H9 (cell line): ENCODE data around the gene MUC5B. TPM values are rescaled to one million over a fixed set of nuclear protein-coding genes. Genes with fewer than 3 reads are reported as not detected.

Source experiments
- DNase-seq: peaks from one replicate; pipeline ENCODE4 v3.0.0-alpha.2; 2017
- H2AFZ ChIP-seq: one replicate; pipeline ENCODE4 v1.6.1; 2013; ENCODE audit warnings: mild to moderate bottlenecking, low read length, control low read depth, moderate library complexity
- H2AK5ac ChIP-seq: 2 replicates; pipeline ENCODE4 v1.6.1; 2013; ENCODE audit warnings: low read length, control low read depth, mixed read lengths; ENCODE audit not compliant: insufficient read length
- H2BK120ac ChIP-seq: one replicate; pipeline ENCODE4 v1.6.1; 2013; ENCODE audit warnings: low read depth, mild to moderate bottlenecking, low read length, control low read depth, inconsistent platforms; ENCODE audit not compliant: poor library complexity, severe bottlenecking
- H2BK12ac ChIP-seq: 2 replicates; pipeline ENCODE4 v1.6.1; 2013; ENCODE audit warnings: low read length, control low read depth, mixed read lengths, low read depth; ENCODE audit not compliant: insufficient read length
- H2BK15ac ChIP-seq: 2 replicates; pipeline ENCODE4 v1.6.1; 2013; ENCODE audit warnings: low read depth, low read length, control low read depth
- H2BK20ac ChIP-seq: one replicate; pipeline ENCODE4 v1.6.1; 2013; ENCODE audit warnings: low read depth, mild to moderate bottlenecking, low read length, control low read depth, inconsistent platforms; ENCODE audit not compliant: poor library complexity, severe bottlenecking
- H2BK5ac ChIP-seq: 2 replicates; pipeline ENCODE4 v1.6.1; 2013; ENCODE audit warnings: low read length, control low read depth, mixed read lengths; ENCODE audit not compliant: insufficient read length
- H3K14ac ChIP-seq: 2 replicates; pipeline ENCODE4 v1.6.1; 2013; ENCODE audit warnings: low read length, control low read depth; ENCODE audit not compliant: insufficient read depth
- H3K18ac ChIP-seq: 2 replicates; pipeline ENCODE4 v1.6.1; 2013; ENCODE audit warnings: low read depth, mild to moderate bottlenecking, mixed read lengths, low read length, control low read depth; ENCODE audit not compliant: insufficient read length
- H3K23ac ChIP-seq: 2 replicates; pipeline ENCODE4 v1.6.1; 2013; ENCODE audit warnings: low read length, control low read depth, mixed read lengths, low read depth; ENCODE audit not compliant: insufficient read length
- H3K23me2 ChIP-seq: 2 replicates; pipeline ENCODE4 v1.6.1; 2013; ENCODE audit warnings: low read depth, mild to moderate bottlenecking, mixed read lengths, low read length, control low read depth; ENCODE audit not compliant: insufficient read length, poor library complexity, severe bottlenecking
- H3K27ac ChIP-seq: 2 replicates; pipeline ENCODE4 v1.5.1; 2013; ENCODE audit warnings: low read length, control low read depth, mixed read lengths, low read depth; ENCODE audit not compliant: insufficient read length
- H3K27me3 ChIP-seq: 2 replicates; pipeline ENCODE4 v1.6.1; 2013; ENCODE audit warnings: low read length, control low read depth, inconsistent platforms; ENCODE audit not compliant: insufficient read depth
- H3K4ac ChIP-seq: 2 replicates; pipeline ENCODE4 v1.6.1; 2013; ENCODE audit warnings: low read depth, mild to moderate bottlenecking, control low read depth, inconsistent platforms, low read length, moderate library complexity
- H3K4me1 ChIP-seq: 2 replicates; pipeline ENCODE4 v1.6.1; 2013; ENCODE audit warnings: low read length, control low read depth, inconsistent platforms; ENCODE audit not compliant: insufficient read depth
- H3K4me2 ChIP-seq: 2 replicates; pipeline ENCODE4 v1.6.1; 2013; ENCODE audit warnings: low read length, control low read depth, mixed read lengths; ENCODE audit not compliant: insufficient read length, insufficient read depth
- H3K56ac ChIP-seq: 2 replicates; pipeline ENCODE4 v1.6.1; 2013; ENCODE audit warnings: low read depth, mild to moderate bottlenecking, mixed read lengths, low read length, control low read depth; ENCODE audit not compliant: insufficient read length
- H3K79me1 ChIP-seq: 2 replicates; pipeline ENCODE4 v1.6.1; 2013; ENCODE audit warnings: low read depth, mild to moderate bottlenecking, moderate library complexity, low read length, control low read depth, inconsistent platforms; ENCODE audit not compliant: insufficient read depth, poor library complexity, severe bottlenecking
- H3K79me2 ChIP-seq: 2 replicates; pipeline ENCODE4 v1.6.1; 2013; ENCODE audit warnings: low read length, control low read depth, inconsistent platforms; ENCODE audit not compliant: insufficient read depth
- H3K9ac ChIP-seq: 2 replicates; pipeline ENCODE4 v1.6.1; 2013; ENCODE audit warnings: low read length, control low read depth, mixed read lengths; ENCODE audit not compliant: insufficient read length; ENCODE audit errors: extremely low read depth
- H3K9me3 ChIP-seq: one replicate; pipeline ENCODE4 v1.6.1; 2013; ENCODE audit warnings: low read depth, low read length, inconsistent platforms; ENCODE audit not compliant: control insufficient read depth
- H3T11ph ChIP-seq: one replicate; pipeline ENCODE4 v1.6.1; 2013; ENCODE audit warnings: mild to moderate bottlenecking, low read length, control low read depth, inconsistent platforms
- H4K20me1 ChIP-seq: one replicate; pipeline ENCODE4 v1.6.1; 2013; ENCODE audit not compliant: control insufficient read depth, insufficient read length, insufficient read depth
- H4K5ac ChIP-seq: 2 replicates; pipeline ENCODE4 v1.6.1; 2013; ENCODE audit warnings: low read depth, mild to moderate bottlenecking, mixed read lengths, low read length, control low read depth; ENCODE audit not compliant: insufficient read length
- H4K8ac ChIP-seq: replicated peaks from 2 replicates; pipeline ENCODE4 v1.6.1; 2013; ENCODE audit warnings: low read length, control low read depth, mixed read lengths, low read depth; ENCODE audit not compliant: insufficient read length
- H4K91ac ChIP-seq: 2 replicates; pipeline ENCODE4 v1.6.1; 2013; ENCODE audit warnings: low read depth, mild to moderate bottlenecking, moderate library complexity, mixed read lengths, low read length, control low read depth; ENCODE audit not compliant: insufficient read length
- H3K27ac Mint-ChIP-seq, 3 experiments: 2 replicates in 2 of 3; 3 replicates in 1 of 3; pipeline ENCODE4 v1.8.0; 2020 to 2021; ENCODE audit warnings: mixed read lengths in 3 of 3, mild to moderate bottlenecking in 1 of 3, moderate library complexity in 1 of 3
- H3K27me3 Mint-ChIP-seq: 2 replicates; pipeline ENCODE4 v1.8.0; 2021; ENCODE audit warnings: low read depth, mild to moderate bottlenecking, moderate library complexity, mixed read lengths
- H3K36me3 Mint-ChIP-seq, 3 experiments: 2 replicates in 2 of 3; 3 replicates in 1 of 3; pipeline ENCODE4 v1.8.0; 2020 to 2021; ENCODE audit warnings: low read depth in 3 of 3, mixed read lengths in 3 of 3; ENCODE audit not compliant: insufficient read depth in 1 of 3
- H3K4me1 Mint-ChIP-seq, 2 experiments: 2 replicates each; pipeline ENCODE4 v1.8.0; 2020; ENCODE audit warnings: mixed read lengths in 2 of 2
- H3K4me3 Mint-ChIP-seq, 2 experiments: 2 replicates in 1 of 2; 3 replicates in 1 of 2; pipeline ENCODE4 v1.8.0; 2020 to 2021; ENCODE audit warnings: mild to moderate bottlenecking in 2 of 2, mixed read lengths in 2 of 2, moderate library complexity in 1 of 2
- H3K9me3 Mint-ChIP-seq, 2 experiments: 2 replicates in 1 of 2; 3 replicates in 1 of 2; pipeline ENCODE4 v1.8.0; 2020; ENCODE audit warnings: mild to moderate bottlenecking in 2 of 2, mixed read lengths in 2 of 2, moderate library complexity in 1 of 2
- WGBS: extraction: QIAGEN DNeasy Blood & Tissue Kit; methylation state at CpG from one replicate; pipeline ENCODE4 v1.1.7; 2013; ENCODE audit warnings: missing lambda C conversion rate, low lambda C conversion rate, mixed read lengths; ENCODE audit not compliant: insufficient read length; ENCODE audit errors: extremely low coverage; 5-methylcytosine and 5-hydroxymethylcytosine counted together
- total RNA-seq: library from RNA; stranded (reverse); gene quantifications from 2 replicates; pipeline ENCODE4 v1.2.1, GENCODE V29; 2021
- TF ChIP-seq, protein P1 (sequence below): fragments of 200-600 bp; sonication (generic); conservative IDR thresholded peaks from 3 replicates; pipeline ENCODE4 v1.8.0; 2021; ENCODE audit warnings: antibody characterized with exemption, mild to moderate bottlenecking

Gene MUC5B
- total RNA-seq, 1 experiment from 2014 or later: not detected

DNA sequence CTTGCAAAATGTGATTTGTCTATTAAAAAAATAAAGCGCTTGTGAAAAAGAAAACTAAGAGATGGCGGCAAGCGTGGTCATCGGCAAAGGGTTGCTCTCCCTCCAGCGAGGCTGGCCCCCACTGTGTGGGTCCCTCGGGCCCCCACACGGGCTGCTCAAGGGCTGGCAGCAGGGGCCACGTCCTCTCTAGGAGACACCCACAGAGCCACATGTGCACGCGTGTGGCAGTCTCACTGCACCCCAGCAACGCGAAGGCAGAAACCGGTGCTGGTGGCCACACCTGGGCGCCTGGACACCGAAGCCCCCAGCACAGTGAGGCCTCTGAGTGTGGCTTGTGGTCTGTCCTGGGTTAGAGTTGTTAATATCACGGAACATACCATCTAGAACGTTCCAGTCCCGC, 52.2 kb downstream of the MUC5B start:
- TF ChIP-seq, protein P1, sequence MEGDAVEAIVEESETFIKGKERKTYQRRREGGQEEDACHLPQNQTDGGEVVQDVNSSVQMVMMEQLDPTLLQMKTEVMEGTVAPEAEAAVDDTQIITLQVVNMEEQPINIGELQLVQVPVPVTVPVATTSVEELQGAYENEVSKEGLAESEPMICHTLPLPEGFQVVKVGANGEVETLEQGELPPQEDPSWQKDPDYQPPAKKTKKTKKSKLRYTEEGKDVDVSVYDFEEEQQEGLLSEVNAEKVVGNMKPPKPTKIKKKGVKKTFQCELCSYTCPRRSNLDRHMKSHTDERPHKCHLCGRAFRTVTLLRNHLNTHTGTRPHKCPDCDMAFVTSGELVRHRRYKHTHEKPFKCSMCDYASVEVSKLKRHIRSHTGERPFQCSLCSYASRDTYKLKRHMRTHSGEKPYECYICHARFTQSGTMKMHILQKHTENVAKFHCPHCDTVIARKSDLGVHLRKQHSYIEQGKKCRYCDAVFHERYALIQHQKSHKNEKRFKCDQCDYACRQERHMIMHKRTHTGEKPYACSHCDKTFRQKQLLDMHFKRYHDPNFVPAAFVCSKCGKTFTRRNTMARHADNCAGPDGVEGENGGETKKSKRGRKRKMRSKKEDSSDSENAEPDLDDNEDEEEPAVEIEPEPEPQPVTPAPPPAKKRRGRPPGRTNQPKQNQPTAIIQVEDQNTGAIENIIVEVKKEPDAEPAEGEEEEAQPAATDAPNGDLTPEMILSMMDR: no peak
- no peak overlapping the region for H3K27ac ChIP-seq
- no peaks in the 10 kb centered on the region for H3K9me3 Mint-ChIP-seq

More for the DNA sequence above, 52.2 kb downstream of the MUC5B start:
- H2BK12ac ChIP-seq: no peak overlapping the region
- no peak overlapping the region for H2AK5ac ChIP-seq
- no peak overlapping the region for H3K23ac ChIP-seq
- no peak overlapping the region for H3K9ac ChIP-seq
- no peaks in the 10 kb centered on the region for H3K27me3 Mint-ChIP-seq
- peaks cover 3 to 34% (median 25%) of the 10 kb centered on the region in 3 experiments; a peak in 6 of 7 replicates for H3K36me3 Mint-ChIP-seq
- no peaks in the 10 kb centered on the region for H3K23me2 ChIP-seq
- no peak overlapping the region for H4K8ac ChIP-seq
- H2BK20ac ChIP-seq: no peak overlapping the region
- no peak overlapping the region for H2BK15ac ChIP-seq
- H3K79me2 ChIP-seq: no peaks in the 10 kb centered on the region
- H4K20me1 ChIP-seq: no peaks in the 10 kb centered on the region
- no peaks in the 10 kb centered on the region for H3K4me1 ChIP-seq
- H3K79me1 ChIP-seq: no peaks in the 10 kb centered on the region
- H3K14ac ChIP-seq: no peak overlapping the region
- H4K5ac ChIP-seq: no peak overlapping the region
- WGBS: no CpG with 5 or more reads among the region's 18 CpGs
- H3K27ac Mint-ChIP-seq: no peak overlapping the region
- no peak overlapping the region for H2AFZ ChIP-seq
- H3K27me3 ChIP-seq: no peaks in the 10 kb centered on the region
- DNase-seq: no peak
- H2BK120ac ChIP-seq: no peak overlapping the region
- no peak overlapping the region for H3K4me2 ChIP-seq
- H3K18ac ChIP-seq: no peak overlapping the region
- peaks cover 2 to 3% of the 10 kb centered on the region in 2 experiments; a peak in 2 of 4 replicates for H3K4me1 Mint-ChIP-seq
- H3K4ac ChIP-seq: no peak overlapping the region
- no peak overlapping the region for H3K4me3 Mint-ChIP-seq
- H2BK5ac ChIP-seq: no peak overlapping the region
- no peaks in the 10 kb centered on the region for H3K9me3 ChIP-seq
- no peak overlapping the region for H4K91ac ChIP-seq
- H3T11ph ChIP-seq: no peak overlapping the region
- no peak overlapping the region for H3K56ac ChIP-seq
